ENCODE data around the gene RAD50. TPM values are rescaled to one million over a fixed set of nuclear protein-coding genes. Genes with fewer than 3 reads are reported as not detected.

The RAD50 gene
- total and polyA plus RNA-seq, 12 donors = 5.4 to 41.6 (median 28.7) TPM

- Histone ChIP-seq H3K9me3 (replicated peaks in 1 of 3) (no peaks in the 10 kb centered on the region), H3K4me1 (replicated peaks in 1 of 2) (no peaks in the 10 kb centered on the region), H3K36me3 (replicated peaks in 1 of 2) (peaks cover 0 to 62% of the 10 kb centered on the region in 2 donors), H3K27ac (no peak overlapping the region), H3K4me3 (no peak overlapping the region), H3K27me3 (no peaks in the 10 kb centered on the region)
- 94 to 98% (median 98%) methylated on average over 3 of the region's 3 CpGs for WGBS, 4 donors
- no peak for DNase-seq
- intact Hi-C loops (cut with DNase I) = no loop called here
- TF ChIP-seq POLR2A (IDR thresholded peaks at IDR 0.05) (no peak), CTCF (IDR thresholded peaks at IDR 0.05) (no peak)
Measured at GRCh38 chr5:132594170-132594569, 37.4 kb downstream of the RAD50 start.

GRCh38 chr5:132595624-132596023 lies 38.8 kb downstream of the RAD50 start:
- DNase-seq = no peak
- TF ChIP-seq POLR2A (IDR thresholded peaks at IDR 0.05) (no peak), CTCF (IDR thresholded peaks at IDR 0.05) (no peak)

GRCh38 chr5:132601071-132601728 lies 44.4 kb downstream of the RAD50 start:
- H3K27ac ChIP-seq = no peak overlapping the region
- DNase-seq = no peak
- no peak overlapping the region for H3K4me3 ChIP-seq
- H3K36me3 ChIP-seq (replicated peaks in 1 of 2) = peaks cover 0 to 54% of the 10 kb centered on the region in 2 donors
- WGBS, 4 donors = 89 to 93% (median 90%) methylated on average over 8 of the region's 8 CpGs
- intact Hi-C loops (cut with DNase I) = no loop called here
- H3K4me1 ChIP-seq (replicated peaks in 1 of 2) = no peaks in the 10 kb centered on the region
- no peak for TF ChIP-seq CTCF (IDR thresholded peaks at IDR 0.05)
- TF ChIP-seq POLR2A (IDR thresholded peaks at IDR 0.05) = no peak
- no peaks in the 10 kb centered on the region for H3K27me3 ChIP-seq
- no peaks in the 10 kb centered on the region for H3K9me3 ChIP-seq (replicated peaks in 1 of 3)

More at GRCh38 chr5:132595624-132596023, 38.8 kb downstream of the RAD50 start:
- WGBS, 4 donors = 89 to 93% (median 89%) methylated on average over 5 of the region's 5 CpGs
- intact Hi-C loops (cut with DNase I) = no loop called here
- no peak overlapping the region for H3K27ac ChIP-seq
- H3K36me3 ChIP-seq (replicated peaks in 1 of 2) = peaks cover 0 to 47% of the 10 kb centered on the region in 2 donors
- no peaks in the 10 kb centered on the region for H3K4me1 ChIP-seq (replicated peaks in 1 of 2)
- no peak overlapping the region for H3K4me3 ChIP-seq
- no peaks in the 10 kb centered on the region for H3K27me3 ChIP-seq
- no peaks in the 10 kb centered on the region for H3K9me3 ChIP-seq (replicated peaks in 1 of 3)

GRCh38 chr5:132607095-132607494 lies 50.3 kb downstream of the RAD50 start:
- TF ChIP-seq CTCF (IDR thresholded peaks at IDR 0.05) (no peak), POLR2A (IDR thresholded peaks at IDR 0.05) (no peak)
- H3K4me1 ChIP-seq (replicated peaks in 1 of 2) = no peaks in the 10 kb centered on the region
- DNase-seq = no peak
- H3K27ac ChIP-seq = no peak overlapping the region
- intact Hi-C loops (cut with DNase I) = no loop called here
- WGBS, 4 donors = 94 to 96% (median 96%) methylated on average over 3 of the region's 3 CpGs
- H3K4me3 ChIP-seq = no peak overlapping the region
- H3K36me3 ChIP-seq (replicated peaks in 1 of 2) = peaks cover 0 to 56% of the 10 kb centered on the region in 2 donors
- H3K27me3 ChIP-seq = no peaks in the 10 kb centered on the region
- no peaks in the 10 kb centered on the region for H3K9me3 ChIP-seq (replicated peaks in 1 of 3)

All from adrenal gland (tissue), 12 donors.